GM21515 (cell line): ENCODE data around the gene FITM1.

ENCODE experiments used
- ATAC-seq: cut with Tn5 transposase; IDR thresholded peaks from one replicate; pipeline ENCODE4 v1.9.1; 2021; ENCODE audit not compliant: unreplicated experiment

FITM1 gene

GRCh38 chr14:24181371-24182077 is 51.1 kb downstream of the FITM1 start:
- ATAC-seq: no peak
